ENCODE results near the gene GLI3. TPM values are rescaled to one million over a fixed set of nuclear protein-coding genes. Genes with fewer than 3 reads are reported as not detected.
A peak's percentile ranks its signal among the peaks of the same experiment; 100 is the strongest.

GLI3 gene
- total and polyA plus RNA-seq, 12 donors: 0.51 to 9.1 (median 5.3) TPM

- ATAC-seq (no peak), DNase-seq (no peak)
- Histone ChIP-seq H3K36me3 (peaks cover 0 to 4% (median 0%) of the 10 kb centered on the region in 9 donors), H3K4me1 (peaks cover 0 to 8% (median 0%) of the 10 kb centered on the region in 9 donors), H3K27ac (no peak overlapping the region), H3K9me3 (no peaks in the 10 kb centered on the region), H3K27me3 (peaks cover 0 to 9% (median 0%) of the 10 kb centered on the region in 7 donors), H3K4me3 (no peak overlapping the region)
- TF ChIP-seq CTCF (IDR thresholded peaks at IDR 0.05): no peak
- WGBS, 2 donors: 95 to 97% methylated on average over 5 of the region's 5 CpGs
- intact Hi-C loops (cut with DNase I): loop anchor here in 1 of 10 donors (10.0 kb wide), 1 partner anchor 57 kb away; no protein-coding TSS in a partner anchor
Measured at GRCh38 chr7:42221304-42221703, 15.7 kb downstream of the GLI3 start.

- Histone ChIP-seq H3K4me3 (no peak overlapping the region), H3K27ac (no peak overlapping the region), H3K4me1 (peaks cover 0 to 8% (median 0%) of the 10 kb centered on the region in 9 donors), H3K27me3 (no peaks in the 10 kb centered on the region), H3K9me3 (no peaks in the 10 kb centered on the region), H3K36me3 (peaks cover 0 to 4% (median 0%) of the 10 kb centered on the region in 9 donors)
- no peak for TF ChIP-seq CTCF (IDR thresholded peaks at IDR 0.05)
- intact Hi-C loops (cut with DNase I): no loop called here
- 73 to 88% methylated on average over 3 of the region's 3 CpGs for WGBS, 2 donors
- ATAC-seq: peak in 2 of 8 donors; percentile 38 to 39
- no peak for DNase-seq
Measured at GRCh38 chr7:42219447-42219846, 17.6 kb downstream of the GLI3 start.

- DNase-seq (no peak), ATAC-seq (no peak)
- no peak for TF ChIP-seq CTCF (IDR thresholded peaks at IDR 0.05)
- no peak overlapping the region for H3K4me3 ChIP-seq
- no peaks in the 10 kb centered on the region for H3K27me3 ChIP-seq
- intact Hi-C loops (cut with DNase I): no loop called here
- peaks cover 0 to 4% (median 0%) of the 10 kb centered on the region in 9 donors for H3K36me3 ChIP-seq
- H3K27ac ChIP-seq: no peak overlapping the region
- H3K9me3 ChIP-seq: no peaks in the 10 kb centered on the region
- H3K4me1 ChIP-seq: peaks cover 0 to 8% (median 0%) of the 10 kb centered on the region in 9 donors
- 95 to 97% methylated on average over 2 of the region's 2 CpGs for WGBS, 2 donors
Measured at GRCh38 chr7:42218248-42218647, 18.8 kb downstream of the GLI3 start.

GRCh38 chr7:42217548-42217947 lies 19.5 kb downstream of the GLI3 start:
- no peak overlapping the region for H3K27ac ChIP-seq
- ATAC-seq (no peak), DNase-seq (no peak)
- H3K4me1 ChIP-seq: peaks cover 0 to 8% (median 0%) of the 10 kb centered on the region in 9 donors
- WGBS, 2 donors: 79 to 89% methylated on average over 5 of the region's 5 CpGs
- H3K9me3 ChIP-seq: no peaks in the 10 kb centered on the region
- no peak overlapping the region for H3K4me3 ChIP-seq
- intact Hi-C loops (cut with DNase I): no loop called here
- peaks cover 0 to 4% (median 0%) of the 10 kb centered on the region in 9 donors for H3K36me3 ChIP-seq
- no peaks in the 10 kb centered on the region for H3K27me3 ChIP-seq
- TF ChIP-seq CTCF (IDR thresholded peaks at IDR 0.05): no peak
